Measurements from ENCODE around the gene KDR.

DNA sequence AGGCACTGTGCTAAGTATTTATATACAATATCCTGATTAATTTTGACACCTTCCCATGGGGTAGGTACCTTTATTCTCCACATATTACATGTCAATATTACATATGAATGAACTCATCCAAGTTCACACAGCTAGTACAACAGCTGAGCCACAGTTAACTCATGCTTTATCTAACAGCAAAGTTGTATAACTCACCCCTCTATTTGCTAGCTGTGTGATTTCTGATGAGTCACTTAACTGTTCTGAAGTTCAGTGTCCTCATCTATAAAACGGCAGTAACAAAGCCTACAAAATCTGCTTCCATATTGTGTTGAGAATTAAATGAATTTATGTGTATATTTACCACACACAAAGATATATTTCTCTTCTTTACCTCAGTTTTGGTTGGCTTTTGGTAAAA is 48.2 kb upstream of the KDR start:
- TF ChIP-seq EZH2 (IDR thresholded peaks at IDR 0.05; ENCODE audit: insufficient read depth, poor library complexity, severe bottlenecking) (no peak), EZH2phosphoT487 (IDR thresholded peaks at IDR 0.05; ENCODE audit: insufficient read depth, low read depth) (no peak)
